ENCODE data around the gene GAS6.
A peak's percentile ranks its signal among the peaks of the same experiment; 100 is the strongest.
"Not testable (repeated sequence)": the region's sequence is repeated elsewhere in the genome, so short reads cannot be mapped to it uniquely, and the experiment has no call there.

The GAS6 gene
- long read RNA-seq, donor 1, transcript GAS6-204 (1 exons, 2,646 nt), result major isoform, 8 of 15 reads
- long read RNA-seq, donor 1, transcript GAS6-201 (15 exons, 2,490 nt), result minor isoform, 7 of 15 reads
- long read RNA-seq, donor 1, partial matches to known transcripts, result 0 of 15 reads
- long read RNA-seq, donor 1, other reads (novel, unspliced or antisense), result 0 of 15 reads
- long read RNA-seq, donor 2, transcript GAS6-201 (15 exons, 2,490 nt), result major isoform, 6 of 12 reads
- long read RNA-seq, donor 2, transcript GAS6-204 (1 exons, 2,646 nt), result major isoform, 6 of 12 reads
- long read RNA-seq, donor 2, partial matches to known transcripts, result 0 of 12 reads
- long read RNA-seq, donor 2, other reads (novel, unspliced or antisense), result 0 of 12 reads
- long read RNA-seq, donor 3, transcript GAS6-201 (15 exons, 2,490 nt), result major isoform, 5 of 12 reads
- long read RNA-seq, donor 3, transcript GAS6-204 (1 exons, 2,646 nt), result major isoform, 5 of 12 reads
- long read RNA-seq, donor 3, partial matches to known transcripts, result 0 of 12 reads
- long read RNA-seq, donor 3, other reads (novel, unspliced or antisense), result 0 of 12 reads
- long read RNA-seq, donor 4, transcript GAS6-204 (1 exons, 2,646 nt), result minor isoform, 7 of 17 reads
- long read RNA-seq, donor 4, transcript GAS6-201 (15 exons, 2,490 nt), result major isoform, 10 of 17 reads
- long read RNA-seq, donor 4, partial matches to known transcripts, result 0 of 17 reads
- long read RNA-seq, donor 4, other reads (novel, unspliced or antisense), result 0 of 17 reads
- long read RNA-seq, donor 5, transcript GAS6-201 (15 exons, 2,490 nt), result major isoform, 14 of 20 reads
- long read RNA-seq, donor 5, transcript GAS6-204 (1 exons, 2,646 nt), result minor isoform, 5 of 20 reads
- long read RNA-seq, donor 5, partial matches to known transcripts, result 0 of 20 reads
- long read RNA-seq, donor 5, other reads (novel, unspliced or antisense), result 0 of 20 reads
- long read RNA-seq, donor 6, transcript GAS6-204 (1 exons, 2,646 nt), result major isoform, 9 of 14 reads
- long read RNA-seq, donor 6, transcript GAS6-201 (15 exons, 2,490 nt), result minor isoform, 5 of 14 reads
- long read RNA-seq, donor 6, partial matches to known transcripts, result 0 of 14 reads
- long read RNA-seq, donor 6, other reads (novel, unspliced or antisense), result 0 of 14 reads
- long read RNA-seq, donor 7, result 0 reads
- long read RNA-seq, donor 8, partial matches to known transcripts, result 0 of 7 reads
- long read RNA-seq, donor 8, other reads (novel, unspliced or antisense), result 0 of 7 reads

DNA sequence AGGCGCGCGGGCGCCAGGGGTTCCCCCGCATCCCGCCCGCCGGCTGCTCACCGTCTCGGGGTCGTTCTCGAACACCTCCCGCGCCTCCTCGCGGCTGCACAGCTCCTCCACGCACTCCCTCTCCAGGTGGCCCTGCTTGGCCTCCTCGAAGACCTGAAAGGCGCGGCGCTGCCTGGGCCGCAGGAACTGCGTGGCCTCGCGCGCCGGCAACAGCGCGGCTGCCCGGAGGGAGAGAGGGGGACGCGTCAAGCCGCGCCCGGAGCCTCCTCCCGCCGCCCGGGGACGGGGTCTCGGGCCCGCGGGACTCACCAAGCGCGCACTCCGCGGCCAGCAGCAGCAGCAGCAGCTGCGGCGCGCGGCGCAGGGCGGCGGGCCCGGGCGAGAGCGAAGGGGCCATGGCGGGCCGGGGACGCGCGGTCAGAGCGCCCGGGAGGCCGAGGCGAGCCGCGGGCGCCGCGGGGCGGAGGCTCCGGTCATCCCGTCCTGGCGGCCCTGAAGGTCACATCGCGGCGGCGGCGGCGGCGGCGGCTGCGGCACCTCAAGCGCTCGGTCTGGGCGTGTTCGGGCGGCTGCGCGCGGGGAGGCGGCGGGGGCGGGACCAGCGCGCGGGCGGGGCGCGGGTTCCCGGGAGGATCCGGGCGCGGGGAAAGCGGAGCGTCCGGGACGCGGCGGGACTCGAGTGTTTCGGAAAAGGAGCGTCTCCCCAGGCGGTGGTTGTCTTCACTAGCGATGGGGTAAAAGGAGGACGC is at the start of gene GAS6:
GAS6 (minus strand) TSS at position 553 of the 749 bp plus-strand sequence; CDS start at position 397, 156 bp downstream.
- DNase-seq, result peak; percentile 80

DNA sequence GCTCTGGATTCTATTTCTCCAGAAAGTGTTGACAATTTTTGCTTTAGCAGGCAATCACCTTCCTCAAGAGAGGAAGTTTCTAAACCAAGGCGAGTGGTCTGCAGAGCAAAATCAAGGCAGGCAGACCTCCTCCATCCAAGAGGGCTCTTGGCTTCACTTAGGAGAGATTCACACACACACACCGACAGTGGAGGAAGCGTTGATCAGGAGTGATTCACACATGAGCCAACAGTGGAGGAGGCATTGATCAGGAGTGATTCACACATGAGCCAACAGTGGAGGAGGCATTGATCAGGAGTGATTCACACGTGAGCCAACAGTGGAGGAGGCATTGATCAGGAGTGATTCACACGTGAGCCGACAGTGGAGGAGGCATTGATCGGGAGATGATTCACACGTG is 49.5 kb upstream of the GAS6 start:
- DNase-seq, result not testable (repeated sequence)

- no peak for DNase-seq
These were observed 48.7 kb upstream of the GAS6 start for GRCh38 chr13:113912596-113912995.

- no peak for DNase-seq
These were observed 44.0 kb upstream of the GAS6 start for GRCh38 chr13:113907635-113908617.

- DNase-seq, result no peak
These were observed 42.7 kb upstream of the GAS6 start for GRCh38 chr13:113906571-113906970.

DNA sequence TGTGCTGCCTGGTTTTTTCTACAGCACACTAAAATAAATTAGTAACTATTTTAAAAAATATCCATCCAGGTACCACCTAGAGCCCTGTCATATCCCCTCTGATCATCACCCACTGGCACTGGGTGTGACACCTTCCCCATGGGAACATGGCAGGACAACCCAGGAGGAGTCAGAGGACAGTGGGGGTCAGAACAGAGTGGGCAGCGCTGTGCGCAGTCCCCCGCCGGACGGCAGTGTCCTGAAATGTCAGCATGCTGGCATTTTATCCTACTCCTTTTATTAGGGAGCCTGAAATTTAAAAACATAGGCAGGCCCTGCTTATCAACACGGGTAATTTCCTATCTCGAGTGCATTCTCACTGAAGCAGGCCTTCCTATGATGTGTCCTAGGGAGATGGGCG is 42.1 kb upstream of the GAS6 start:
- no peak for DNase-seq

DNA sequence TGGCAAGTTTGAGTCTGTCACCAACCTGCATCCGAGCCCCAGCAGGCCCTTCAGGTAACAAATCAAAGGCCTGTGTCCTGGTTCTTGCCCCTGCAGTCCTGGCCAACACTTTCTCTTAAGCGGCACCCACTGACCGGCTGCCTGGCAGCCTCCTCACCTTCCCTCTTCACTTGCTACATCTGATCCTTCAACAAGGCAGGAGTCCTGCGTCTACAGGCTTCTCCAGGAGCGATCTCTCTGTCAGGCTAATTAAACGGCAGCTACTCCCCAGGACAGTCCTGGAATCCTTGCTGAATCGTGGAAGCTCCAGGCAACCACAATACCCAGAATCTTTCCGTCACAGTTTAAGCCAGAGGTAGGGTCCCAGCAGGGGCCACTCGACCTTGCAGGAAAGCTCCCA is 41.1 kb upstream of the GAS6 start:
- no peak for DNase-seq

- no peak for DNase-seq
These were observed 40.5 kb upstream of the GAS6 start for GRCh38 chr13:113904411-113904810.

DNA sequence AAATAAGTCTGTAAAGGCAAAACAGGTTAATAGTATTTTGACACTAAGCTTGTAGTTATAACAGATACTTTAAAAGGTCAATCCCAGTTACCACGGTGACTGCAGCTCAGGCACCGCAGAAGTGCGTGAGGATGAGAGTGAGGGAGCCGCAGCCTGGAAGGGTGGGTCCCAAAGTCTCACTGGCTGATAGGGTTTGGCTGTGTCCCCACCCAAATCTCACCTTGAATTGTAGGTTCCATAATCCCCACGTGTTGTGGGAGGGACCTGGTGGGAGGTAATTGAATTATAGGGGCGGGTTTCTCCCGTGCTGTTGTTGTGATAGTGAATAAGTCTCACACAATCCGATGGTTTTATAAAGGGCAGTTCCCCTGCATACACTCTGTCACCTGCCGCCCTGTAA is 40.0 kb upstream of the GAS6 start:
- no peak for DNase-seq

DNA sequence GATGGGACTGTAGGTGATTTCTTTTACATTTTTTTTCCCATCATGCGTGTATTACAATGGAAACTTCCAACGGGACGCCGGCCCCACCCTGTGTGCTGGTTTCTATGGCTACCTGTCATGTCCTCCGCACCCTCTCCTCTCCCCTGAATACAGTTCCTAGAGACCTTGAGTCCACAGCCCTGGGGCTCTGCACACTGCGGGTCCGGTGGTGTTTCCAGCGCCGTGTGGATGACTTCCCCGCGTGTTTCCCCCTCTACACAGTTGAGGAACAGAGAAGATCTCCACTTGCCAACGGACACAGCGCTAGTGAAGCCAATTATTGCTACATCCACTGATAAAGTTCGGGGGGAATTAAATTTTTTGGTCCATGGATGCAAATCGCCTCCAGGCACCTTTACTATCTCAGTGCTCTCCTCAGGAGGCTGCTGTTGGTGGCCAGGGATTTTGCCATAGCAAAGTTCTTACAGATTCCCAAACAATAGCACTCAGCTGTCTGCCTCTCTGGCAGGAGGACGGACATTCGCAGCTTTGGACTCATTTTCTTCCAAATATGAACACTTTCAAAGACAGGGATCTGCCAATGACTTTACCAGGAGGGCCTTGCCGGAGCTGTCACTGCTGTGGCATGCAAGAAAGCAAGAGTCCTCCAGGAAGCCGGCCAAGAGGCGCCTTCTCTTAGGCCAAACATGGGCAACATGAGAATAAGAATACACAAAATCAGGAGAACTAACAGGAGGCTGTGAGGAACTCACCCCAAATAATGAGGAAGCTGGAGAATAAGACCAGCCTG is 39.3 kb upstream of the GAS6 start:
- no peak for DNase-seq

- no peak for DNase-seq
These were observed 38.6 kb upstream of the GAS6 start for GRCh38 chr13:113902481-113902880.

DNA sequence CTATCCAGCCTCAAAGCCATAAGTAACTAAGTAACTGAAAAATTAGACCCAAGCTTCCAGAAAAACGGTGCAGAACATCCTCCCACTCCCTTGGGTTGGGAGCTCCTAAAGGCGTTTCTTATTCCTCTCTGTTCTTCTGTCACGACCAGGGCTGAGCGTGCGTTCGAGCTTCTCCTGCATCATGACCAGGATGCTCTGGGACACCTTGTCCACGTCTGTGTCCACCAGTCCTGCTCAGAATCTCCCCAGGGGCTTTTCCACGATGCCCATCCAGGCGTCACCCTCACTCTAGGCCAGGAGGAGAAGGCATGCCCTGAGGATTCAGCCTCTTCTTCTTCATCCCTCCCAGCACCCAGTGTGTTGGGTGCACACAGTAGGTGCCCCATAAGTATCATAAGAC is 37.8 kb upstream of the GAS6 start:
- DNase-seq, result no peak

DNA sequence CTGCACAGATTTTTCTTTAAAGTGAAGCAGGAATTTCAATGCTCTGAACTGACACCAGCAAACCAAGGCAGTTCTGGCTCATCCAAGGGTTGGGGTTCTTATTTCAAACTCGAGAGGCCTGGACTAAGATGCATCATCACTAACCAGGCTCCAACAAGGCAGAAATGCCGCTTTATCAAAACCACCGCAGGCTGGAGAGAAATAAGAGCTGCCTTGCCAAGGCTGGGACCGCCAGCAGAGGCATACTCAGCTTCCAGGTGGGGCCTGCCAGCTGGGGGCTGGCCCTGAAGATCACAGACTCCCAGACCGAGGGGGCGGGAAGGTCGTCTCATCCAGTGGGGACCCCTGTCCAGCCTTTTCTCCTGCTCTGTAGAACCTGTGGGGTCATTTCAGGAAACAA is 37.4 kb upstream of the GAS6 start:
- no peak for DNase-seq

DNA sequence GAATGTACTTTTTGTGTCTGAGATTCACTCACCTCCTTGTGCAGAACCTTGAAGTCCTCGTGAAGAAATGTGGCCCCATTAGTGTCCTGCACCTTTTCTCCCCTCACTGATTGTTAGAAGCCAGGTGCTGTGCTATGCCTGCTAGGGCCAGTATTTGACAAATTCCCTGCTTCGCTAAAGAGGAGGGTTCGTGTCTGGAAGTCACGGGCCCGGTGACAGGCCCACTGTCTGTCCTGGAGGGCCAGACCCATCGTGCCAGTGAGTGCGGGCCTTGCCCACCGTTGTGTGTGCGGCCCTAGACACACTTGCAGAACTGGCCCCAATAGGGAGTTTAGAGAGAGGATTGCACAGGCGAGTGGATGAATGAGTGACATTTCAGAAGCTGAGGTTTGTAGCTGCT is 36.8 kb upstream of the GAS6 start:
- DNase-seq, result no peak

- DNase-seq, result no peak
These were observed 34.5 kb upstream of the GAS6 start for GRCh38 chr13:113898391-113898790.

DNA sequence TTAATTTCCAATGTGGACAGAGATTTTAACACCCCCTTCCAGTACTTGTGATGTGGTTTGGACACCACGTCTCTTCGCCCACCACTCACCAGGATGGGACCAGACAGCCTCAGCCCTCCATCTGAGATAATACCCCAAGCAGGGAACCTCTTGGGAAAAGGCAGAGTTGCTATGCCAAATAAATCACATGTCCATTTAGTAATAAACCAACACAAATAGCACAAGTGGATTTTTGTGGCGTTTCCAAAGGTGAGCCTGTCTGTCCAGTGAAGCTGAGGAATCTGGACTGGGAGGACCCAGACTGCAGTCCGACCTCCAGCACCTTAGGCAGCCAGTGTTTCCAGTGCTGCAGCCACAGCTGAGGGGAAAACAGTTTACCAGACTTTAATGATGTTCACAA is 34.1 kb upstream of the GAS6 start:
- DNase-seq, result no peak

DNA sequence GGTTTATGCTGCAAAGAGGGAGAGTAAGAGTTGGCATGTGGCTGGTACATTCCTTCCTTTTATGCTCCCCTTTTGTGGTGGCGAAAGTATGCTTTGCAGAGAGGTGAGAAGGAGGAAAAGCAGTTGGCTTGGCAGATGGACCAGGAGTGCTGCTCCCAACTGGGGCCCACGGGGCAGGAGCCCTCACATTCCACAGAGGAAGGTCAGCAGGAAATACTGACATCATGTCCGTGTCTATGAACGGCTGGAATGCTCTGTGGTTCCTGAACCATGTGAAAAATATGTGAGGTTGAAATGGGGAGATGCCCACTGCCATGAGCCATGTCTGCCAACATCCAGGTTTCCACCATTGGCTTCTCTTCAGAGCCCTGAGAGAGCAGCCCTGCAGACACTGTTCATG is 33.3 kb upstream of the GAS6 start:
- DNase-seq, result no peak

- no peak for DNase-seq
These were observed 31.6 kb upstream of the GAS6 start for GRCh38 chr13:113895436-113895835.

DNA sequence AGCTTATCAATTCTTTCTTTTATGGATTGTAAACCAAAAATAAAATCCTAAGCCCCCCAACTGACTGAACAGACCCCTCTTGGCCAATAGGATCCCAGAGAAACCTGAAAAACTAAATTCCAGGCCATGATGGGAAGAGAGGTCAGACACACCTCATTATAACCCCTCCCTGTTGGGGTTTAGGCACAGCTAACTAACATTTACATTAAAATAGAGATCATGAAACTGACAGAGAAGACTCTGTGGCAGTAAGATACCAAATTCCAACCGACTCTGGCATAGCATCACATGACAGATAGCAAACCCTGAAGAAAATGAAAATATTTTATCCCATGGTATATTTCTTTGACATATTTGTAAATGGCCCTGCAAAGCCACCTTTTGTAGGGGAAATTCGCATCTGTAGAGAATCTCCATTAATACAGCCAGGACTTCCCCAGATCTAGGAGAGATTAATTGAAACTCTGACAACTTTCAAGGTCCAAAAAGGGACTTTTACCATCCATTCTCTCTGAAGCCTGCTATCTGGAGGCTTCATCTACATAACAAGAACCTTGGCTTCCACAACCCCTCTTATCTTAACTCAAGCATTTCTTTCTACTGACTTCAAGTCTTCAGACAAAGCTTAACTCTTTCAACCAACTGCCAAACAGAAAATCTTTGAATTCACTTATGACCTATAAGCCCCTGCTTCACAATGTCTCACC is 27.1 kb upstream of the GAS6 start:
- no peak for DNase-seq

Measured in right kidney (tissue), 9 donors.